GM12878 (cell line): Measurements from ENCODE around the gene FAM120B. TPM values are rescaled to one million over a fixed set of nuclear protein-coding genes. Genes with fewer than 3 reads are reported as not detected.

Experiments
- ATAC-seq: fragments of 200-7000 bp; cut with Tn5 transposase; 3 replicates; pipeline ENCODE4 v1.9.1; 2020; ENCODE audit warnings: mild to moderate bottlenecking, moderate library complexity
- BruUV-seq: library from RNA; stranded (reverse); fragments of 400-500 nt; replicated peaks from 2 replicates; lab custom pipeline; 2021; lab: Mats Ljungman, UMichigan
- CTCF ChIA-PET: fragments of 300-600 bp; sonication (Branson Sonifier 250); formaldehyde crosslinking; extraction: SDS; loops from one replicate; lab custom pipeline; 2021; ENCODE audit warnings: inconsistent platforms; lab: Yijun Ruan, JAX
- POLR2A ChIA-PET: fragments of 350-600 bp; formaldehyde crosslinking; extraction: SDS; loops from one replicate; lab custom pipeline; 2021; ENCODE audit warnings: inconsistent platforms; lab: Charles Lee
- RAD21 ChIA-PET: fragments of 300-600 bp; sonication (Branson Sonifier 250); formaldehyde crosslinking; loops from one replicate; lab custom pipeline; 2023; ENCODE audit warnings: antibody characterized with exemption; ENCODE audit not compliant: unreplicated experiment; lab: Charles Lee
- SMC1A ChIA-PET: fragments of 300-600 bp; sonication (Branson Sonifier 250); formaldehyde crosslinking; loops from one replicate; lab custom pipeline; 2023; ENCODE audit not compliant: unreplicated experiment, uncharacterized antibody; lab: Charles Lee
- DNase-seq: peaks from one replicate; pipeline ENCODE4 v3.0.0-alpha.2; 2011; ENCODE audit warnings: low read depth, low spot score
- FAIRE-seq: peaks from 3 replicates; lab custom pipeline; 2011; peaks lifted over from hg19 to GRCh38; lab: Jason Lieb, UNC
- H2AFZ ChIP-seq: 2 replicates; pipeline ENCODE4 v1.6.0; 2011; ENCODE audit warnings: low read depth, low read length, control low read depth; ENCODE audit not compliant: control insufficient read depth
- H3K27ac ChIP-seq: 2 replicates; pipeline ENCODE4 v1.5.1; 2011; ENCODE audit warnings: control low read depth; ENCODE audit not compliant: control insufficient read depth, insufficient read depth
- H3K27me3 ChIP-seq, 2 experiments: replicated peaks in 1 of 2; 2 replicates each; pipeline versions ENCODE4 v1.6.0 to v1.6.1; 2011; ENCODE audit warnings: low read length in 1 of 2; ENCODE audit not compliant: control insufficient read depth in 2 of 2, insufficient read depth in 2 of 2
- H3K36me3 ChIP-seq, 2 experiments: 2 replicates each; pipeline ENCODE4 v1.5.1; 2011; ENCODE audit warnings: low read length in 1 of 2; ENCODE audit not compliant: control insufficient read depth in 2 of 2, insufficient read depth in 2 of 2
- H3K4me1 ChIP-seq: 2 replicates; pipeline ENCODE4 v1.6.1; 2011; ENCODE audit warnings: mild to moderate bottlenecking, low read length, moderate library complexity, mixed read lengths; ENCODE audit not compliant: control insufficient read depth, insufficient read depth
- H3K4me2 ChIP-seq: 2 replicates; pipeline ENCODE4 v1.6.0; 2011; ENCODE audit warnings: control low read depth; ENCODE audit not compliant: control insufficient read depth, insufficient read depth
- H3K4me3 ChIP-seq: fragments of 200-600 bp; sonication (generic); 2 replicates; pipeline ENCODE4 v1.5.1; 2016
- H3K79me2 ChIP-seq: 2 replicates; pipeline ENCODE4 v1.6.0; 2011; ENCODE audit warnings: low read length; ENCODE audit not compliant: control insufficient read depth, insufficient read depth
- H3K9ac ChIP-seq: 2 replicates; pipeline ENCODE4 v1.8.0; 2011; ENCODE audit warnings: low read length, control low read depth, mixed read lengths; ENCODE audit not compliant: control insufficient read depth, insufficient read depth
- H3K9me3 ChIP-seq: replicated peaks from 3 replicates; pipeline ENCODE4 v1.5.1; 2011; ENCODE audit warnings: mild to moderate bottlenecking, low read length; ENCODE audit not compliant: control insufficient read depth, insufficient read depth
- H4K20me1 ChIP-seq: 2 replicates; pipeline ENCODE4 v1.6.0; 2011; ENCODE audit not compliant: control insufficient read depth, insufficient read depth
- ATF7 ChIP-seq: fragments of 450-650 bp; IDR thresholded peaks from 2 replicates; pipeline ENCODE4 v1.6.1; 2016; ENCODE audit warnings: low read depth, mild to moderate bottlenecking
- CBX3 ChIP-seq: fragments of 200-600 bp; sonication (generic); IDR thresholded peaks from 2 replicates; pipeline ENCODE4 v1.6.1; 2016; ENCODE audit warnings: low read depth, borderline replicate concordance
- CHD4 ChIP-seq: fragments of 200-600 bp; sonication (generic); IDR thresholded peaks from 2 replicates; pipeline ENCODE4 v1.6.1; 2016; ENCODE audit warnings: mild to moderate bottlenecking
- FOS ChIP-seq: IDR thresholded peaks from 3 replicates; pipeline ENCODE4 v1.6.1; 2011; ENCODE audit warnings: borderline replicate concordance; ENCODE audit not compliant: insufficient read length; ENCODE audit errors: extremely low read depth
- KAT2A ChIP-seq: conservative IDR thresholded peaks from 2 replicates; pipeline ENCODE4 v1.6.1; 2011; ENCODE audit warnings: low read depth, low read length; ENCODE audit not compliant: control insufficient read depth
- RB1 ChIP-seq: fragments of 450-650 bp; formaldehyde crosslinking; IDR thresholded peaks from 2 replicates; pipeline ENCODE4 v1.6.1; 2017; ENCODE audit warnings: mild to moderate bottlenecking, borderline replicate concordance
- RBBP5 ChIP-seq: fragments of 200-600 bp; sonication (generic); conservative IDR thresholded peaks from 2 replicates; pipeline ENCODE4 v1.6.1; 2016
- SMAD1 ChIP-seq: fragments of 450-650 bp; IDR thresholded peaks from 2 replicates; pipeline ENCODE4 v1.6.1; 2018; ENCODE audit warnings: mild to moderate bottlenecking, low read depth; ENCODE audit not compliant: partially characterized antibody
- SMAD5 ChIP-seq: IDR thresholded peaks from 2 replicates; pipeline ENCODE4 v1.6.1; 2016; ENCODE audit warnings: antibody characterized with exemption, low read depth
- SREBF2 ChIP-seq: IDR thresholded peaks from 2 replicates; pipeline ENCODE4 v1.6.1; 2012; ENCODE audit warnings: mild to moderate bottlenecking, low read length
- YY1 ChIP-seq: IDR thresholded peaks from 2 replicates; pipeline ENCODE4 v1.6.1; 2011; ENCODE audit warnings: low read depth, mild to moderate bottlenecking, low read length
- WGBS: methylation state at CpG from one replicate; pipeline ENCODE4 v1.1.6; 2016; ENCODE audit warnings: low lambda C conversion rate; ENCODE audit not compliant: insufficient replicate concordance, insufficient coverage; ENCODE audit errors: missing lambda C conversion rate; 5-methylcytosine and 5-hydroxymethylcytosine counted together
- in situ Hi-C: fragments of 300-500 bp; cut with MboI; formaldehyde crosslinking; loops from 9 replicates; pipeline ENCODE4 v1.14.3; 2018; ENCODE audit warnings: mixed read lengths
- intact Hi-C: fragments of 100-400 bp; cut with micrococcal nuclease; formaldehyde crosslinking; loops from one replicate; pipeline ENCODE4 v1.14.2; 2022; ENCODE audit not compliant: unreplicated experiment
- polyA plus RNA-seq, 11 experiments: library from polyadenylated mRNA; depleted of rRNA in 4 of 11; unstranded in 6 of 11; stranded (reverse) in 5 of 11; fragments of >200 nt; fragmentation: Nextera tagmentation in 4 of 11; fragmentation: Illumina TruSeq in 1 of 11; extraction: Ambion mirVana in 4 of 11; extraction: Trizol in 1 of 11; gene quantifications; 1 replicate in 1 of 11; 2 replicates in 10 of 11; pipeline versions ENCODE4 v1.2.1 to v1.2.3, GENCODE V29; 2011 to 2016; ENCODE audit warnings: inconsistent platforms in 2 of 11, missing spikeins in 2 of 11, low read depth in 1 of 11
- total RNA-seq, 4 experiments: library from RNA; depleted of rRNA in 3 of 4; stranded (reverse); fragments of >200 nt in 3 of 4; fragmentation: Illumina TruSeq in 1 of 4; extraction: Trizol in 1 of 4; gene quantifications; 2 replicates each; pipeline versions ENCODE4 v1.2.1 to v1.2.3, GENCODE V29; 2013 to 2021
- TF ChIP-seq, protein P1 (sequence below): IDR thresholded peaks from 2 replicates; pipeline ENCODE4 v1.6.1; 2011; ENCODE audit warnings: low read depth, low read length, improper control_type of control experiment, borderline replicate concordance
- TF ChIP-seq, protein P2 (sequence below): fragments of 450-650 bp; formaldehyde crosslinking; IDR thresholded peaks from 2 replicates; pipeline ENCODE4 v1.4.0; 2020; ENCODE audit warnings: mild to moderate bottlenecking, moderate library complexity
- TF ChIP-seq, protein P3 (sequence below): fragments of 450-650 bp; formaldehyde crosslinking; IDR thresholded peaks from 2 replicates; pipeline ENCODE4 v1.5.0; 2022; ENCODE audit warnings: mild to moderate bottlenecking, missing genetic modification characterization

The FAM120B gene
- total and polyA plus RNA-seq, 10 of the 15 experiments (the other 5 are each of a cell fraction or from before 2014, with no cell fraction given), result 3.3 to 21.6 (median 15.3) TPM

DNA sequence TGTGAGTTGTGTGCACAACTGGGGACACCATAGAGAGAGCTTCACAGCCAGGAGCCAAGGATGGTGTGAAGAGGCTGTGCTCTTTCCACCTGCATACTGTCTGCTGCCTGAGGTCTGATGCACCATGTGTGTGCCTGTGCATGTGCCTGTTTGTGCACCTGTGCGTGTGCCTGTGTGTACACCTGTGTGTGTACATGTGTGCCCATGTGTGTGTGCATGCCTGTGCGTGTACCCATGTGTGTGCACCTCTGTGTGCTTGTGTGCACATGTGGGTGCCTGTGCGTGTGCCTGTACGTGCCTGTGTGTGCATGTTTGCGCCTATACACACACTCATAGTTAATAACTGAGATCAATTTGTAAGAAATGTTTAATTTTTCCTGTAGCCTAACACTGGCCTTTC lies 51.3 kb downstream of the FAM120B start:
- H4K20me1 ChIP-seq, result no peaks in the 10 kb centered on the region
- intact Hi-C loops (no loop called here), in situ Hi-C loops (no loop called here)
- no peaks in the 10 kb centered on the region for H3K4me1 ChIP-seq
- FAIRE-seq (no peak), DNase-seq (no peak), ATAC-seq (no peak)
- no peak overlapping the region for H2AFZ ChIP-seq
- no peak overlapping the region for H3K27ac ChIP-seq
- WGBS, result 98% methylated on average over 5 of the region's 5 CpGs
- H3K9me3 ChIP-seq, result no peaks in the 10 kb centered on the region; the same call in 1 of the 3 replicates
- ChIA-PET SMC1A (no interaction called here), CTCF (no interaction called here), RAD21 (no interaction called here), POLR2A (no interaction called here)
- no peaks in the 10 kb centered on the region for H3K27me3 ChIP-seq
- H3K36me3 ChIP-seq, result peaks cover 4 to 24% of the 10 kb centered on the region in 2 experiments; a peak in 3 of 4 replicates
- no peaks in the 10 kb centered on the region for H3K79me2 ChIP-seq
- no peak overlapping the region for H3K9ac ChIP-seq
- TF ChIP-seq KAT2A (no peak), RB1 (no peak), CBX3 (no peak), CHD4 (no peak), SMAD5 (no peak), ATF7 (no peak), SMAD1 (no peak), RBBP5 (no peak), FOS (no peak), YY1 (no peak), SREBF2 (no peak)
- TF ChIP-seq, protein P1, sequence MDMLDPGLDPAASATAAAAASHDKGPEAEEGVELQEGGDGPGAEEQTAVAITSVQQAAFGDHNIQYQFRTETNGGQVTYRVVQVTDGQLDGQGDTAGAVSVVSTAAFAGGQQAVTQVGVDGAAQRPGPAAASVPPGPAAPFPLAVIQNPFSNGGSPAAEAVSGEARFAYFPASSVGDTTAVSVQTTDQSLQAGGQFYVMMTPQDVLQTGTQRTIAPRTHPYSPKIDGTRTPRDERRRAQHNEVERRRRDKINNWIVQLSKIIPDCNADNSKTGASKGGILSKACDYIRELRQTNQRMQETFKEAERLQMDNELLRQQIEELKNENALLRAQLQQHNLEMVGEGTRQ, result no peak
- TF ChIP-seq, protein P2, sequence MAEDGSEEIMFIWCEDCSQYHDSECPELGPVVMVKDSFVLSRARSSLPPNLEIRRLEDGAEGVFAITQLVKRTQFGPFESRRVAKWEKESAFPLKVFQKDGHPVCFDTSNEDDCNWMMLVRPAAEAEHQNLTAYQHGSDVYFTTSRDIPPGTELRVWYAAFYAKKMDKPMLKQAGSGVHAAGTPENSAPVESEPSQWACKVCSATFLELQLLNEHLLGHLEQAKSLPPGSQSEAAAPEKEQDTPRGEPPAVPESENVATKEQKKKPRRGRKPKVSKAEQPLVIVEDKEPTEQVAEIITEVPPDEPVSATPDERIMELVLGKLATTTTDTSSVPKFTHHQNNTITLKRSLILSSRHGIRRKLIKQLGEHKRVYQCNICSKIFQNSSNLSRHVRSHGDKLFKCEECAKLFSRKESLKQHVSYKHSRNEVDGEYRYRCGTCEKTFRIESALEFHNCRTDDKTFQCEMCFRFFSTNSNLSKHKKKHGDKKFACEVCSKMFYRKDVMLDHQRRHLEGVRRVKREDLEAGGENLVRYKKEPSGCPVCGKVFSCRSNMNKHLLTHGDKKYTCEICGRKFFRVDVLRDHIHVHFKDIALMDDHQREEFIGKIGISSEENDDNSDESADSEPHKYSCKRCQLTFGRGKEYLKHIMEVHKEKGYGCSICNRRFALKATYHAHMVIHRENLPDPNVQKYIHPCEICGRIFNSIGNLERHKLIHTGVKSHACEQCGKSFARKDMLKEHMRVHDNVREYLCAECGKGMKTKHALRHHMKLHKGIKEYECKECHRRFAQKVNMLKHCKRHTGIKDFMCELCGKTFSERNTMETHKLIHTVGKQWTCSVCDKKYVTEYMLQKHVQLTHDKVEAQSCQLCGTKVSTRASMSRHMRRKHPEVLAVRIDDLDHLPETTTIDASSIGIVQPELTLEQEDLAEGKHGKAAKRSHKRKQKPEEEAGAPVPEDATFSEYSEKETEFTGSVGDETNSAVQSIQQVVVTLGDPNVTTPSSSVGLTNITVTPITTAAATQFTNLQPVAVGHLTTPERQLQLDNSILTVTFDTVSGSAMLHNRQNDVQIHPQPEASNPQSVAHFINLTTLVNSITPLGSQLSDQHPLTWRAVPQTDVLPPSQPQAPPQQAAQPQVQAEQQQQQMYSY, result no peak
- TF ChIP-seq, protein P3, sequence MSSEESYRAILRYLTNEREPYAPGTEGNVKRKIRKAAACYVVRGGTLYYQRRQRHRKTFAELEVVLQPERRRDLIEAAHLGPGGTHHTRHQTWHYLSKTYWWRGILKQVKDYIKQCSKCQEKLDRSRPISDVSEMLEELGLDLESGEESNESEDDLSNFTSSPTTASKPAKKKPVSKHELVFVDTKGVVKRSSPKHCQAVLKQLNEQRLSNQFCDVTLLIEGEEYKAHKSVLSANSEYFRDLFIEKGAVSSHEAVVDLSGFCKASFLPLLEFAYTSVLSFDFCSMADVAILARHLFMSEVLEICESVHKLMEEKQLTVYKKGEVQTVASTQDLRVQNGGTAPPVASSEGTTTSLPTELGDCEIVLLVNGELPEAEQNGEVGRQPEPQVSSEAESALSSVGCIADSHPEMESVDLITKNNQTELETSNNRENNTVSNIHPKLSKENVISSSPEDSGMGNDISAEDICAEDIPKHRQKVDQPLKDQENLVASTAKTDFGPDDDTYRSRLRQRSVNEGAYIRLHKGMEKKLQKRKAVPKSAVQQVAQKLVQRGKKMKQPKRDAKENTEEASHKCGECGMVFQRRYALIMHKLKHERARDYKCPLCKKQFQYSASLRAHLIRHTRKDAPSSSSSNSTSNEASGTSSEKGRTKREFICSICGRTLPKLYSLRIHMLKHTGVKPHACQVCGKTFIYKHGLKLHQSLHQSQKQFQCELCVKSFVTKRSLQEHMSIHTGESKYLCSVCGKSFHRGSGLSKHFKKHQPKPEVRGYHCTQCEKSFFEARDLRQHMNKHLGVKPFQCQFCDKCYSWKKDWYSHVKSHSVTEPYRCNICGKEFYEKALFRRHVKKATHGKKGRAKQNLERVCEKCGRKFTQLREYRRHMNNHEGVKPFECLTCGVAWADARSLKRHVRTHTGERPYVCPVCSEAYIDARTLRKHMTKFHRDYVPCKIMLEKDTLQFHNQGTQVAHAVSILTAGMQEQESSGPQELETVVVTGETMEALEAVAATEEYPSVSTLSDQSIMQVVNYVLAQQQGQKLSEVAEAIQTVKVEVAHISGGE, result no peak
- H3K4me2 ChIP-seq, result no peak overlapping the region
- BruUV-seq, result no TSS peak
- no peak overlapping the region for H3K4me3 ChIP-seq
